IMR-90 (cell line): ENCODE data around the gene TRIM33. TPM values are rescaled to one million over a fixed set of nuclear protein-coding genes. Genes with fewer than 3 reads are reported as not detected.

Experiments
- ATAC-seq: fragments of 200-7000 bp; cut with Tn5 transposase; 2 replicates; pipeline ENCODE4 v1.9.1; 2020; ENCODE audit warnings: low read depth, mild to moderate bottlenecking, moderate library complexity
- BruUV-seq: library from RNA; stranded (reverse); fragments of 400-500 nt; replicated peaks from 2 replicates; lab custom pipeline; 2021; lab: Mats Ljungman, UMichigan
- CTCF ChIA-PET: fragments of 300-600 bp; formaldehyde crosslinking; extraction: SDS; loops from one replicate; lab custom pipeline; 2021; ENCODE audit warnings: antibody characterized with exemption; lab: Yijun Ruan, JAX
- POLR2A ChIA-PET: fragments of 300-600 bp; sonication (Branson Sonifier 250); formaldehyde crosslinking; loops from one replicate; lab custom pipeline; 2022; ENCODE audit warnings: antibody characterized with exemption; ENCODE audit not compliant: unreplicated experiment; lab: Charles Lee
- DNase-seq: peaks from one replicate; pipeline ENCODE4 v3.0.0; 2013
- H2AFZ ChIP-seq: replicated peaks from 2 replicates; pipeline ENCODE3; 2013; ENCODE audit warnings: low read length, mild to moderate bottlenecking; ENCODE audit not compliant: poor library complexity
- H2AK5ac ChIP-seq: 2 replicates; pipeline ENCODE4 v1.6.1; 2013; ENCODE audit warnings: low read depth, low read length, inconsistent platforms
- H2AK9ac ChIP-seq: replicated peaks from 2 replicates; pipeline ENCODE3; 2013; ENCODE audit warnings: mild to moderate bottlenecking, low read depth, low read length, moderate library complexity; ENCODE audit not compliant: poor library complexity
- H2BK120ac ChIP-seq: 2 replicates; pipeline ENCODE4 v1.6.1; 2013; ENCODE audit warnings: low read depth, low read length, inconsistent platforms
- H2BK15ac ChIP-seq: 3 replicates; pipeline ENCODE4 v1.6.1; 2013; ENCODE audit warnings: low read depth, low read length, inconsistent platforms
- H2BK20ac ChIP-seq: 2 replicates; pipeline ENCODE4 v1.6.1; 2013; ENCODE audit warnings: low read depth, mild to moderate bottlenecking, inconsistent platforms, low read length, moderate library complexity
- H2BK5ac ChIP-seq: 2 replicates; pipeline ENCODE4 v1.6.1; 2013; ENCODE audit warnings: mild to moderate bottlenecking, low read depth, low read length, inconsistent platforms; ENCODE audit not compliant: poor library complexity, severe bottlenecking
- H3K14ac ChIP-seq: replicated peaks from 2 replicates; pipeline ENCODE4 v1.6.1; 2013; ENCODE audit warnings: low read depth, low read length, inconsistent platforms
- H3K18ac ChIP-seq: 2 replicates; pipeline ENCODE4 v1.6.1; 2013; ENCODE audit warnings: low read depth, low read length, control low read depth
- H3K23ac ChIP-seq: 2 replicates; pipeline ENCODE4 v1.6.1; 2013; ENCODE audit warnings: low read depth, low read length, inconsistent platforms
- H3K27ac ChIP-seq: 2 replicates; pipeline ENCODE4 v1.5.1; 2013; ENCODE audit warnings: mild to moderate bottlenecking, control low read depth, low read length; ENCODE audit not compliant: insufficient read depth
- H3K27me3 ChIP-seq: 2 replicates; pipeline ENCODE4 v1.6.1; 2013; ENCODE audit warnings: low read length; ENCODE audit not compliant: control insufficient read depth, insufficient read depth
- H3K36me3 ChIP-seq: 2 replicates; pipeline ENCODE4 v1.6.1; 2013; ENCODE audit warnings: low read length, mixed read lengths; ENCODE audit not compliant: control insufficient read depth, insufficient read depth
- H3K4ac ChIP-seq: 2 replicates; pipeline ENCODE4 v1.6.1; 2013; ENCODE audit warnings: low read depth, low read length, inconsistent platforms
- H3K4me1 ChIP-seq: 2 replicates; pipeline ENCODE4 v1.6.1; 2013; ENCODE audit warnings: low read length, mixed read lengths; ENCODE audit not compliant: control insufficient read depth, insufficient read depth
- H3K4me2 ChIP-seq: 2 replicates; pipeline ENCODE4 v1.6.1; 2013; ENCODE audit warnings: low read depth, mild to moderate bottlenecking, control low read depth, low read length, moderate library complexity
- H3K4me3 ChIP-seq: 2 replicates; pipeline ENCODE4 v1.5.1; 2013; ENCODE audit warnings: low read depth, mild to moderate bottlenecking, control low read depth, low read length, moderate library complexity; ENCODE audit not compliant: insufficient read depth
- H3K56ac ChIP-seq: 2 replicates; pipeline ENCODE4 v1.6.1; 2013; ENCODE audit warnings: low read length, inconsistent platforms; ENCODE audit not compliant: insufficient read depth; ENCODE audit errors: extremely low read depth
- H3K79me1 ChIP-seq, 2 experiments: 2 replicates each; pipeline ENCODE4 v1.6.1; 2013; ENCODE audit warnings: low read length in 2 of 2, inconsistent platforms in 1 of 2, low read depth in 1 of 2
- H3K9ac ChIP-seq: 2 replicates; pipeline ENCODE4 v1.6.1; 2013; ENCODE audit warnings: low read depth, low read length, control low read depth
- H3K9me1 ChIP-seq: 2 replicates; pipeline ENCODE4 v1.6.1; 2013; ENCODE audit warnings: low read length, inconsistent platforms; ENCODE audit not compliant: insufficient read depth
- H3K9me3 ChIP-seq: 2 replicates; pipeline ENCODE4 v1.6.1; 2013; ENCODE audit warnings: low read length; ENCODE audit not compliant: control insufficient read depth, insufficient read depth
- H4K20me1 ChIP-seq: 2 replicates; pipeline ENCODE4 v1.6.1; 2013; ENCODE audit warnings: low read length, inconsistent platforms; ENCODE audit not compliant: insufficient read depth
- H4K5ac ChIP-seq: 2 replicates; pipeline ENCODE4 v1.6.1; 2013; ENCODE audit warnings: mild to moderate bottlenecking, low read depth, low read length, control low read depth
- H4K8ac ChIP-seq, 2 experiments: 2 replicates each; pipeline ENCODE4 v1.6.1; 2013; ENCODE audit warnings: low read depth in 2 of 2, low read length in 2 of 2, control low read depth in 1 of 2, inconsistent platforms in 1 of 2
- H4K91ac ChIP-seq: 2 replicates; pipeline ENCODE4 v1.6.1; 2013; ENCODE audit warnings: low read depth, low read length, inconsistent platforms; ENCODE audit not compliant: insufficient read depth
- CEBPB ChIP-seq: IDR thresholded peaks from 2 replicates; pipeline ENCODE4 v1.6.1; 2012; ENCODE audit warnings: low read depth, low read length, improper control_type of control experiment
- MAFK ChIP-seq: IDR thresholded peaks from 2 replicates; pipeline ENCODE4 v1.6.1; 2012; ENCODE audit warnings: low read depth, low read length, improper control_type of control experiment
- MAZ ChIP-seq: IDR thresholded peaks from 2 replicates; pipeline ENCODE4 v1.6.1; 2012; ENCODE audit warnings: low read depth, mild to moderate bottlenecking, low read length, improper control_type of control experiment, moderate library complexity, borderline replicate concordance
- MXI1 ChIP-seq: IDR thresholded peaks from 2 replicates; pipeline ENCODE4 v1.6.1; 2012; ENCODE audit warnings: low read depth, mild to moderate bottlenecking, low read length, moderate library complexity, borderline replicate concordance
- NFE2L2 ChIP-seq: fragments of 150-350 bp; IDR thresholded peaks from 2 replicates; pipeline ENCODE4 v1.6.1; 2016; ENCODE audit warnings: low read depth, mild to moderate bottlenecking, low read length
- RAD21 ChIP-seq: IDR thresholded peaks from 2 replicates; pipeline ENCODE4 v1.6.1; 2012; ENCODE audit warnings: low read length, improper control_type of control experiment
- RCOR1 ChIP-seq: IDR thresholded peaks from 2 replicates; pipeline ENCODE4 v1.6.1; 2012; ENCODE audit warnings: mild to moderate bottlenecking, low read length, improper control_type of control experiment; ENCODE audit not compliant: insufficient replicate concordance
- SMC3 ChIP-seq: fragments of 150-350 bp; IDR thresholded peaks from 2 replicates; pipeline ENCODE4 v1.6.1; 2016; ENCODE audit warnings: low read depth, mild to moderate bottlenecking, antibody characterized with exemption, low read length, moderate library complexity
- WGBS, 2 experiments: methylation state at CpG; one replicate each; pipeline versions ENCODE4 v1.1.5 to v1.1.7; 2013; ENCODE audit warnings: missing lambda C conversion rate in 2 of 2; ENCODE audit not compliant: insufficient read length in 1 of 2; ENCODE audit errors: extremely low coverage in 2 of 2; 5-methylcytosine and 5-hydroxymethylcytosine counted together
- dilution Hi-C: fragments of 300-500 bp; cut with HindIII; formaldehyde crosslinking; loops from one replicate; pipeline ENCODE4 v1.14.3; 2018; ENCODE audit warnings: low sequenced_read_pairs; ENCODE audit not compliant: unreplicated experiment
- in situ Hi-C: fragments of 300-500 bp; cut with MboI; formaldehyde crosslinking; loops from 3 replicates; pipeline ENCODE4 v1.14.3; 2019; ENCODE audit warnings: low sequenced_read_pairs, inconsistent platforms, mixed read lengths
- intact Hi-C: fragments of 100-400 bp; cut with micrococcal nuclease; formaldehyde crosslinking; loops from 2 replicates; pipeline ENCODE4 v1.10.0; 2022
- polyA plus RNA-seq, 3 experiments: library from polyadenylated mRNA; depleted of rRNA; stranded (reverse); fragments of >200 nt; gene quantifications; 2 replicates each; pipeline ENCODE4 v1.2.3, GENCODE V29; 2012; ENCODE audit warnings: low replicate concordance in 1 of 3
- total RNA-seq: library from RNA; depleted of rRNA; stranded (reverse); fragments of >200 nt; gene quantifications from 2 replicates; pipeline ENCODE4 v1.2.3, GENCODE V29; 2012
- TF ChIP-seq, protein P1 (sequence below): conservative IDR thresholded peaks from 2 replicates; pipeline ENCODE4 v1.5.1; 2012; ENCODE audit warnings: mild to moderate bottlenecking, low read depth, low read length, improper control_type of control experiment
- TF ChIP-seq, protein P2 (sequence below): fragments of 150-350 bp; IDR thresholded peaks from 2 replicates; pipeline ENCODE4 v1.6.1; 2016; ENCODE audit warnings: low read depth, mild to moderate bottlenecking, low read length, moderate library complexity, borderline replicate concordance

Gene TRIM33
- total and polyA plus RNA-seq, 2 of the 4 experiments (the other 2 are of a cell fraction), result 9.5 to 40.1 TPM

DNA sequence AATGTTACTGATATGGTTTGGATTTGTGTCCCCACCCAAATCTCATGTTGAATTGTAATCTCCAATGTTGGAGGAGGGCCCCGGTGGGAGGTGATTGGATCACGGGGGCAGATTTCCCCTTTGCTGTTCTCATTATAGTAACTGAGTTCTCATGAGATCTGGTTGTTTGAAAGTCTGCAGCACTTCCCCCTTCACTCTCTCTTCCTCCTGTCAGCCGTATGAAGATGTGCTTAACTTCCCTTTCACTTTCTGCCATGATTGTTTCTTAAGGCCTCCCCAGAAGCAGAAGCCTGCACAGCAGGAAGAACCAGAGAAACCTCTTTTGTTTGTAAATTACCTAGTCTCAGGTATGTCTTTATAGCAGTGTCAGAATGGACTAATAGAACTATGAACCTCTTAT is 28.4 kb downstream of the TRIM33 start:
- Histone ChIP-seq H3K4me2 (no peak overlapping the region), H3K27me3 (no peaks in the 10 kb centered on the region), H3K27ac (no peak overlapping the region), H4K5ac (no peak overlapping the region), H2AK9ac (no peak overlapping the region), H2BK120ac (no peak overlapping the region), H3K56ac (no peak overlapping the region), H3K18ac (no peak overlapping the region), H2AFZ (no peak overlapping the region), H3K4ac (no peak overlapping the region), H3K79me1 (peaks cover 25 to 39% of the 10 kb centered on the region in 2 experiments), H2BK15ac (no peak overlapping the region), H2BK20ac (no peak overlapping the region), H3K14ac (no peak overlapping the region), H2BK5ac (no peak overlapping the region), H4K20me1 (peaks cover 13% of the 10 kb centered on the region), H3K23ac (no peak overlapping the region), H2AK5ac (no peak overlapping the region), H3K9me1 (no peaks in the 10 kb centered on the region), H4K91ac (no peak overlapping the region), H4K8ac (no peak overlapping the region), H3K36me3 (no peaks in the 10 kb centered on the region), H3K9ac (no peak overlapping the region), H3K4me1 (no peaks in the 10 kb centered on the region; the same call in 1 of the 2 replicates), H3K4me3 (no peak overlapping the region), H3K9me3 (no peaks in the 10 kb centered on the region)
- no peak for DNase-seq
- ChIA-PET POLR2A (no interaction called here), CTCF (no interaction called here)
- no peak for ATAC-seq
- BruUV-seq, result no TSS peak
- intact Hi-C loops (no loop called here), dilution Hi-C loops (no loop called here), in situ Hi-C loops (no loop called here)
- no CpG with 5 or more reads among the region's 3 CpGs for WGBS, 2 experiments
- TF ChIP-seq NFE2L2 (no peak), CEBPB (no peak), SMC3 (no peak), MAZ (no peak), MAFK (no peak), RAD21 (no peak), RCOR1 (no peak), MXI1 (no peak)
- TF ChIP-seq, protein P1, sequence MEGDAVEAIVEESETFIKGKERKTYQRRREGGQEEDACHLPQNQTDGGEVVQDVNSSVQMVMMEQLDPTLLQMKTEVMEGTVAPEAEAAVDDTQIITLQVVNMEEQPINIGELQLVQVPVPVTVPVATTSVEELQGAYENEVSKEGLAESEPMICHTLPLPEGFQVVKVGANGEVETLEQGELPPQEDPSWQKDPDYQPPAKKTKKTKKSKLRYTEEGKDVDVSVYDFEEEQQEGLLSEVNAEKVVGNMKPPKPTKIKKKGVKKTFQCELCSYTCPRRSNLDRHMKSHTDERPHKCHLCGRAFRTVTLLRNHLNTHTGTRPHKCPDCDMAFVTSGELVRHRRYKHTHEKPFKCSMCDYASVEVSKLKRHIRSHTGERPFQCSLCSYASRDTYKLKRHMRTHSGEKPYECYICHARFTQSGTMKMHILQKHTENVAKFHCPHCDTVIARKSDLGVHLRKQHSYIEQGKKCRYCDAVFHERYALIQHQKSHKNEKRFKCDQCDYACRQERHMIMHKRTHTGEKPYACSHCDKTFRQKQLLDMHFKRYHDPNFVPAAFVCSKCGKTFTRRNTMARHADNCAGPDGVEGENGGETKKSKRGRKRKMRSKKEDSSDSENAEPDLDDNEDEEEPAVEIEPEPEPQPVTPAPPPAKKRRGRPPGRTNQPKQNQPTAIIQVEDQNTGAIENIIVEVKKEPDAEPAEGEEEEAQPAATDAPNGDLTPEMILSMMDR, result no peak
- TF ChIP-seq, protein P2, sequence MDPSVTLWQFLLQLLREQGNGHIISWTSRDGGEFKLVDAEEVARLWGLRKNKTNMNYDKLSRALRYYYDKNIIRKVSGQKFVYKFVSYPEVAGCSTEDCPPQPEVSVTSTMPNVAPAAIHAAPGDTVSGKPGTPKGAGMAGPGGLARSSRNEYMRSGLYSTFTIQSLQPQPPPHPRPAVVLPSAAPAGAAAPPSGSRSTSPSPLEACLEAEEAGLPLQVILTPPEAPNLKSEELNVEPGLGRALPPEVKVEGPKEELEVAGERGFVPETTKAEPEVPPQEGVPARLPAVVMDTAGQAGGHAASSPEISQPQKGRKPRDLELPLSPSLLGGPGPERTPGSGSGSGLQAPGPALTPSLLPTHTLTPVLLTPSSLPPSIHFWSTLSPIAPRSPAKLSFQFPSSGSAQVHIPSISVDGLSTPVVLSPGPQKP, result no peak
